Fibroblast of the aortic adventitia (primary cell): ENCODE data around the gene CFDP1. TPM values are rescaled to one million over a fixed set of nuclear protein-coding genes. Genes with fewer than 3 reads are reported as not detected.

Experiments
- DNase-seq: peaks from one replicate; pipeline ENCODE4 v3.0.0-alpha.2; 2010; ENCODE audit warnings: low read depth
- H3K4me3 ChIP-seq: 2 replicates; pipeline ENCODE4 v1.5.1; 2011; ENCODE audit warnings: low read depth, mild to moderate bottlenecking, control low read depth, low read length, moderate library complexity
- total RNA-seq: library from RNA; depleted of rRNA; stranded (reverse); fragments of >200 nt; gene quantifications from 2 replicates; pipeline ENCODE4 v1.2.3, GENCODE V29; 2012; ENCODE audit warnings: low replicate concordance
- TF ChIP-seq, protein P1 (sequence below): IDR thresholded peaks from 2 replicates; pipeline ENCODE4 v1.5.1; 2011; ENCODE audit warnings: mild to moderate bottlenecking, low read length, control low read depth, inconsistent platforms; ENCODE audit not compliant: insufficient read depth

The CFDP1 gene
- total RNA-seq, 1 donor = 47.0 TPM

DNA sequence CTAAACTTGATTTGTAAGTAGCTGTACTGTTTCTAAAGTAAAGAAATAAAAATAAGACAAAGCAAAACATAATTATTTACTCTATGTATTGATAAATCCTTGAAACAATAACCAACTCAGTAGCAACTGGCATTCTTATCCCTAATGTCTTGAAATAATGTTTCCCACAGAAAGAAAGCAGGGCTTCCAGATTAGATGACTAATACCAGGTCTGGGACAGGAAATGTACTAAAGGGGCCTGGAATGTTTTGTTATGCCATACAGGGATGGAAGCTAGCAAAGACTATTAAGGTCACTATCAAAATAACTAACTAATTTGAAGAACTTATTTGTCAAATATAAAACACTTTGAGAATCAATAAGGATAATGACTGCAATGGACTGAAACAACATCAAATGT, 82.1 kb downstream of the CFDP1 start:
- DNase-seq = peak; percentile 73
- no peak overlapping the region for H3K4me3 ChIP-seq
- TF ChIP-seq, protein P1, sequence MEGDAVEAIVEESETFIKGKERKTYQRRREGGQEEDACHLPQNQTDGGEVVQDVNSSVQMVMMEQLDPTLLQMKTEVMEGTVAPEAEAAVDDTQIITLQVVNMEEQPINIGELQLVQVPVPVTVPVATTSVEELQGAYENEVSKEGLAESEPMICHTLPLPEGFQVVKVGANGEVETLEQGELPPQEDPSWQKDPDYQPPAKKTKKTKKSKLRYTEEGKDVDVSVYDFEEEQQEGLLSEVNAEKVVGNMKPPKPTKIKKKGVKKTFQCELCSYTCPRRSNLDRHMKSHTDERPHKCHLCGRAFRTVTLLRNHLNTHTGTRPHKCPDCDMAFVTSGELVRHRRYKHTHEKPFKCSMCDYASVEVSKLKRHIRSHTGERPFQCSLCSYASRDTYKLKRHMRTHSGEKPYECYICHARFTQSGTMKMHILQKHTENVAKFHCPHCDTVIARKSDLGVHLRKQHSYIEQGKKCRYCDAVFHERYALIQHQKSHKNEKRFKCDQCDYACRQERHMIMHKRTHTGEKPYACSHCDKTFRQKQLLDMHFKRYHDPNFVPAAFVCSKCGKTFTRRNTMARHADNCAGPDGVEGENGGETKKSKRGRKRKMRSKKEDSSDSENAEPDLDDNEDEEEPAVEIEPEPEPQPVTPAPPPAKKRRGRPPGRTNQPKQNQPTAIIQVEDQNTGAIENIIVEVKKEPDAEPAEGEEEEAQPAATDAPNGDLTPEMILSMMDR = no peak

DNA sequence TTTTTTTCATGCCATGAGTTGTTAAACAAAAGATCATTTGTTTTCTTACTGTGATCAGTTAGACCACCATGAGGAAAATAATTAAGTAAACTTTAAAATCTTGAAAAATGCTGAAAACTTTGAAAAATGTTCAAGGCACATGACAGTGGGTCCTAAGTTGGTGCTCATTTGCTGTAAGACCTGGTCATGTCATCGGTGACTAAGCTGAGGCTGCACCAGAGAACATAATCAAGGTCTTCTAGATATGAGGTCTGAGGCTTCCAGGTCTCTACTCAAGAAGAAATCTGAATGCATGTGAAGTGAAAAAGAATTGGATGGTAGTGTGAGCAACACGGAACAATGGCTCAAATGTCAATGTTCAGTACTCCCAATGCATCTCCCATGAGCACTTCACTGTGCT, 87.6 kb downstream of the CFDP1 start:
- no peak overlapping the region for H3K4me3 ChIP-seq
- TF ChIP-seq, protein P1 = no peak
- DNase-seq = no peak

DNA sequence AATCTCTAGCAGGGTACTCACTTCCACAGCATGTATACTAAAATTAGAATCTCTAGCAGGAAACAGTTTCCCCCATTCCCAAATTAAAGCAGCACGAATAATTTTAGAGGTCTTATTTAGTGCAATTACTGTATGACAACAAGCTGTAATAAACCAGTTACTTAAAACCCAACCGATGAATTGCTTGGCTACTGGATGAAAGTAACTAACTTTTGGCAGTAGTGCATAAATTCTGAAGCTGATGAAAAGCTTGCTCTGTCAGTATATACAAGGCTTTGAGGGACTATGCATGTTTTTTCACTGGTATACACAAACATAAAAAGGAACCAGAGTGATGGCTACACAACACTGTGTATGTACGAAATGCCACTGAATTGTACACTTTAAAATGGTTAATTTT, 89.4 kb downstream of the CFDP1 start:
- TF ChIP-seq, protein P1 = no peak
- H3K4me3 ChIP-seq = no peak overlapping the region
- DNase-seq = no peak

DNA sequence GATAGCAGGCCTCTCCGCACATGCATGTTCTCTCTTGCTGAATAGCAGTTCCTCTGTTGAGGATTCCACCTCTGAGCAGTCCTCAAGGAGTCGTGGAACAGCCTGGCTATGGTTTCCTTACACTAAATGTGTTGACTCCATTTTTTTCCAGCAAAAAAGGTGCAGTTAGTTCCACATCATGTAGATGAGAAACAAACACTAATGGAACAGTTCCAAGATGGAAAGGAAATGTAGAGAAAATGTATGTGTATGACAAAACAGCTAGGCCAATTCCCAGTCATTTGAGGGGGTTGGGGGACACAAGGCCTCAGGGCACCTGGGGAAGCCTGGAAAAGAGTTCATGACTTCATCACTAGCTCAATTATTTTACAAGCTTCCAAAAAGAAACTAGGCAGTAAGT, 90.0 kb downstream of the CFDP1 start:
- DNase-seq = no peak
- TF ChIP-seq, protein P1 = no peak
- no peak overlapping the region for H3K4me3 ChIP-seq

DNA sequence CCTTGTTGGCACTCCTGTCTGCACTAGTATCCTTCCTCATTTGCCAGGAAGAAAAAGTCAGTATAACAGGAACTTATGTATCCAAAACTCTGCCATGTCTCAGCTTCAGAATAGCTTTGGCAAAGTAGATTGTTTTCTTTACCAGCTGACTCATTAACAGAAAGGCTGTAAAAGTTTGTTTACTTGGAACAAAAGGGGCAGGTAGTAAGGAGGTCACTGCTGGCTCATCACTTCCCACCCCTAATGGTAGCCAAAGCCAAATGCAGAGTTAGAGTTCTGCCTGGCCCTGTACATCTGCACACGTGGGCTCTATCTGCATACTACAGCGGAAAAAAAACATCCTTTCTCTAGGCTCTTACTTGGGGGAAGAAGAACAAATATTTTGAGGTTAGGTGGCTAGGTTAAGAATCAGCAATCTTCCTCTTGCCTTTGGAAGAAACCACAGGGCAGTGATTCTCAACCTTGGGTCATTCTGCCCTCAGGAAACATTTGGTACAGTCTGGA, 90.9 kb downstream of the CFDP1 start:
- peak; percentile 73 for DNase-seq
- no peak overlapping the region for H3K4me3 ChIP-seq
- TF ChIP-seq, protein P1 = no peak

DNA sequence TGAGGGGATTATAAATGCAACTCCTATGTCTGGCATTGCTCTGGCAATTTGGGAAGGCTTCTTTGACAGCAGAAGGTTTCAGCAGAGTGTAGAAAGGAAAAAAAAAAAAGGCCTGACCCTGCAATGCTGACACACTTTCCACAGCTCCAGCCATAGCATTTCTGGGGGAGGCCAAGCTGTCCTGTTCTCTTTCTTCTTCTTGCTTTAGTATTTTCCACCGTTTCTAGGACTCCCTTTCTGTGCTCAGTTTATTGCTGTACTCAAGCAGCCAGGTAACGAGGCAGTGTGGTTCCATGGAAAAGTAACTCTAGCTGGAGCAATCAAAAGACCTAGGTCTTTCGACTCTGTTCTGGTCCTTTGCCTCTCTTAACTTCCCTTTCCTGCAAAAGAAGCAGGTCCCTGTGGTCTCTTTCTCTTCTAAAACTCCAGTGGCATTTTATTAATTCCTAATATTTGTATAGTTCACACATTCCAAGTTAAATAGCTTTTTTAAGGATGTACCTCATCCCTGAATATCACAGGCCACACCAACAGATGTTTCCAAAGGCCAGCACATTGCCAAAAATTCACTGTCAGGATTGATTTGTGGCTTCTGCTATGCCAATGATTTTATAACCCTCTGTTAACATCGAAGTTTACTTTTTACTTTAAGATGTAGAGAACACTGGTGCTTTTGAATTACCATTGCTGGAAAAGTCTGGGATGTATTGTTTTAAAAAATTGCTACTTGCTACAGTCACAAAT, 91.6 kb downstream of the CFDP1 start:
- DNase-seq = no peak
- TF ChIP-seq, protein P1 = no peak

More for the DNA sequence above, 91.6 kb downstream of the CFDP1 start:
- H3K4me3 ChIP-seq = no peak overlapping the region
